Kidney (tissue), 14 donors: ENCODE data around the gene DNAJC16. TPM values are rescaled to one million over a fixed set of nuclear protein-coding genes. Genes with fewer than 3 reads are reported as not detected.

Experiments used
- DNase-seq, 5 donors: peaks; one replicate each; pipeline ENCODE4 v3.0.0-alpha.2; 2013 to 2020
- FAIRE-seq: peaks from 2 replicates; lab custom pipeline; 2012; peaks lifted over from hg19 to GRCh38; lab: Jason Lieb, UNC
- H3K27ac ChIP-seq, 2 donors: one replicate each; pipeline ENCODE4 v1.7.0; 2013; ENCODE audit warnings: low read depth in 2 of 2, low read length in 2 of 2, inconsistent platforms in 1 of 2
- H3K27me3 ChIP-seq: one replicate; pipeline ENCODE4 v1.7.1; 2013; ENCODE audit warnings: low read length, inconsistent platforms; ENCODE audit not compliant: control insufficient read depth, insufficient read depth
- H3K36me3 ChIP-seq, 3 donors: one replicate each; pipeline versions ENCODE4 v1.7.0 to v1.7.1; 2013; ENCODE audit warnings: low read length in 3 of 3, control low read depth in 1 of 3, inconsistent platforms in 1 of 3; ENCODE audit not compliant: insufficient read depth in 3 of 3, control insufficient read depth in 2 of 3
- H3K4me1 ChIP-seq, 3 donors: one replicate each; pipeline versions ENCODE4 v1.7.0 to v1.7.1; 2013; ENCODE audit warnings: low read length in 3 of 3, inconsistent platforms in 1 of 3, low read depth in 1 of 3; ENCODE audit not compliant: control insufficient read depth in 2 of 3, insufficient read depth in 2 of 3
- H3K4me3 ChIP-seq, 3 donors: one replicate each; pipeline versions ENCODE4 v1.7.0 to v1.8.1; 2013; ENCODE audit warnings: low read length in 3 of 3, control low read depth in 1 of 3, inconsistent platforms in 1 of 3
- H3K9ac ChIP-seq, 3 donors: one replicate each; pipeline versions ENCODE4 v1.7.0 to v1.7.1; 2013; ENCODE audit warnings: low read length in 3 of 3, control low read depth in 1 of 3, inconsistent platforms in 1 of 3
- H3K9me3 ChIP-seq, 3 donors: one replicate each; pipeline versions ENCODE4 v1.7.0 to v1.7.1; 2013; ENCODE audit warnings: low read length in 3 of 3, control low read depth in 1 of 3, inconsistent platforms in 1 of 3; ENCODE audit not compliant: control insufficient read depth in 2 of 3, insufficient read depth in 1 of 3
- CTCF ChIP-seq: IDR thresholded peaks from 3 replicates; pipeline ENCODE4 v1.5.1; 2012; ENCODE audit warnings: mild to moderate bottlenecking, moderate library complexity, borderline replicate concordance; ENCODE audit not compliant: insufficient read depth; ENCODE audit errors: extremely low read depth
- intact Hi-C: fragments of 100-400 bp; cut with DNase I; formaldehyde crosslinking; loops from one replicate; pipeline ENCODE4 v1.11.1; 2022
- polyA plus RNA-seq: library from polyadenylated mRNA; stranded (reverse); fragments of 350-450 nt; fragmentation: Illumina TruSeq; extraction: RNeasy Lipid Tissue Mini Kit (QIAGEN cat#74804); gene quantifications from one replicate; pipeline ENCODE4 v1.2.3, GENCODE V29; 2014; ENCODE audit warnings: low read depth, low replicate concordance; ENCODE audit not compliant: insufficient read depth
- total RNA-seq: library from RNA; stranded (reverse); fragmentation: NEBNext Ultra II Directional; extraction: Animal tissue kit (Norgen Biotek cat#: 25700); gene quantifications from one replicate; pipeline ENCODE4 v1.2.1, GENCODE V29; 2021
- donor health status: control.
- donor health status: control.
- donor health status: control.
- donor health status: control.
- donor health status: control.
- donor health status: DM: yes; HTN: yes; CAD: no.
- donor health status: Normal renal cell carcinoma (clear cell type).

The DNAJC16 gene
- total and polyA plus RNA-seq, 2 donors from 2014 or later, result 7.6 to 30.1 TPM

- DNase-seq (peak in 3 of 5 donors; percentile 53 to 100 (median 72)), FAIRE-seq (no peak)
- intact Hi-C loops, result no loop called here
- peak; percentile 5 for TF ChIP-seq CTCF
- peak overlapping the region; percentile 55 to 88 (median 65) for H3K9ac ChIP-seq
- H3K4me3 ChIP-seq, result peak overlapping the region; percentile 86 to 92 (median 87)
- peak overlapping the region; percentile 99 to 100 for H3K27ac ChIP-seq
- no peaks in the 10 kb centered on the region for H3K27me3 ChIP-seq
- H3K4me1 ChIP-seq, result peaks cover 0 to 19% (median 17%) of the 10 kb centered on the region in 3 donors
- no peaks in the 10 kb centered on the region for H3K9me3 ChIP-seq
- no peaks in the 10 kb centered on the region for H3K36me3 ChIP-seq
Measured at GRCh38 chr1:15525050-15526020, 1.3 kb upstream of the DNAJC16 start.

GRCh38 chr1:15526021-15526489, 593 bp upstream of the DNAJC16 start:
- no peaks in the 10 kb centered on the region for H3K9me3 ChIP-seq
- H3K9ac ChIP-seq, result peak overlapping the region in 2 of 3 donors; percentile 65 to 88
- TF ChIP-seq CTCF, result no peak
- intact Hi-C loops, result no loop called here
- FAIRE-seq (no peak), DNase-seq (peak in 1 of 5 donors; percentile 79)
- H3K4me3 ChIP-seq, result peak overlapping the region; percentile 86 to 92 (median 87)
- peak overlapping the region; percentile 99 to 100 for H3K27ac ChIP-seq
- H3K36me3 ChIP-seq, result no peaks in the 10 kb centered on the region
- H3K4me1 ChIP-seq, result peaks cover 0 to 19% (median 17%) of the 10 kb centered on the region in 3 donors
- no peaks in the 10 kb centered on the region for H3K27me3 ChIP-seq

- TF ChIP-seq CTCF, result no peak
- FAIRE-seq, result no peak
Measured at GRCh38 chr1:15531003-15531402, 4.4 kb downstream of the DNAJC16 start.

More at GRCh38 chr1:15531003-15531402, 4.4 kb downstream of the DNAJC16 start:
- H3K9ac ChIP-seq, result no peak overlapping the region
- no peak overlapping the region for H3K4me3 ChIP-seq
- intact Hi-C loops, result no loop called here
- H3K27me3 ChIP-seq, result no peaks in the 10 kb centered on the region
- peaks cover 0 to 7% (median 3%) of the 10 kb centered on the region in 3 donors for H3K4me1 ChIP-seq
- no peak overlapping the region for H3K27ac ChIP-seq
- peaks cover 0 to 10% (median 10%) of the 10 kb centered on the region in 3 donors for H3K36me3 ChIP-seq
- no peak for DNase-seq
- no peaks in the 10 kb centered on the region for H3K9me3 ChIP-seq
